KOPT-K1 (cell line): ENCODE data around the gene MEGF6.

Source experiments
- H3K27ac ChIP-seq: fragments of 200-600 bp; sonication (generic); 2 replicates; pipeline ENCODE4 v1.5.1; 2016; ENCODE audit warnings: antibody characterized with exemption, mild to moderate bottlenecking, low read depth, low read length; ENCODE audit not compliant: poor library complexity, severe bottlenecking
- H3K36me3 ChIP-seq: fragments of 200-600 bp; sonication (generic); 2 replicates; pipeline ENCODE4 v1.5.1; 2017; ENCODE audit warnings: antibody characterized with exemption, mild to moderate bottlenecking, low read length, moderate library complexity; ENCODE audit not compliant: insufficient read depth
- H3K9me3 ChIP-seq: fragments of 200-600 bp; sonication (generic); 2 replicates; pipeline ENCODE4 v1.5.1; 2017; ENCODE audit warnings: antibody characterized with exemption, low read length, mild to moderate bottlenecking; ENCODE audit not compliant: insufficient read depth, poor library complexity, severe bottlenecking

Gene MEGF6

DNA sequence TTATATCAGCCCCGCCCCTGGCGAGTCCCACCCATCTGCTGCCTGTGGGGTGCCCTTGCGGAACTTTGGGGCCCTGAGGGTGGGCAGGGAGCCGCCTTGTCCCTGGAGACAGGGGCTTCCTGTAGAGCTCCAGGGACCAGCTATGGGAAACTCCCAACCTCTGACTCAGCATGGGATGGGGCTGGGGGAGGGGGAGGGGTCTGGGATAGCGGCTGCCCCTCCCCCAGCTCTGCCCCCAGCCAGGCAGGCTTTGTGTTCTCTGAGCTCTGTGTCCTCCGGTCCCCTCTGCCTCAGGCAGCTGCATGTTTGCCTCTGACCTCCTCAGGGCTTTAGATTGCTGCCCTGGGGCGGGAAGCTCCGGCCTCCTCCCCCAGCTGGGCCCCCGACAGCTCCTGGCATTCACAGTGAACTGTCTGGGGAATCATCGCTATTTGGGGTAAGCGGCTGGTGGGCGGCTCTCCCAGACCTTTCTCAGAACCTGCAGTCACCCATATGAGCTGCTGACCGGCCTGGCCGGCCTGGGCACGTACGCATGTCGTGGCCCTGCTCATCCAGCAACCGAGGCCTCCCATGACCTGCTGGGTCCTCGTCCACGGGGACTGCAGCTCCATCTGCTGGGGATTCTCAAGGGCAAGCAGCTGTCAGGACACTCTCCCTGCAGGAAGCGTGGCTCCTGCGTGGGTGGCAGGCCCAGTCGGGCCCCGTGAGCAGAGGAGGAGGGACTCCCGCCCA is 139.8 kb downstream of the MEGF6 start:
- no peak overlapping the region for H3K27ac ChIP-seq
- H3K9me3 ChIP-seq, result no peaks in the 10 kb centered on the region
- no peaks in the 10 kb centered on the region for H3K36me3 ChIP-seq

DNA sequence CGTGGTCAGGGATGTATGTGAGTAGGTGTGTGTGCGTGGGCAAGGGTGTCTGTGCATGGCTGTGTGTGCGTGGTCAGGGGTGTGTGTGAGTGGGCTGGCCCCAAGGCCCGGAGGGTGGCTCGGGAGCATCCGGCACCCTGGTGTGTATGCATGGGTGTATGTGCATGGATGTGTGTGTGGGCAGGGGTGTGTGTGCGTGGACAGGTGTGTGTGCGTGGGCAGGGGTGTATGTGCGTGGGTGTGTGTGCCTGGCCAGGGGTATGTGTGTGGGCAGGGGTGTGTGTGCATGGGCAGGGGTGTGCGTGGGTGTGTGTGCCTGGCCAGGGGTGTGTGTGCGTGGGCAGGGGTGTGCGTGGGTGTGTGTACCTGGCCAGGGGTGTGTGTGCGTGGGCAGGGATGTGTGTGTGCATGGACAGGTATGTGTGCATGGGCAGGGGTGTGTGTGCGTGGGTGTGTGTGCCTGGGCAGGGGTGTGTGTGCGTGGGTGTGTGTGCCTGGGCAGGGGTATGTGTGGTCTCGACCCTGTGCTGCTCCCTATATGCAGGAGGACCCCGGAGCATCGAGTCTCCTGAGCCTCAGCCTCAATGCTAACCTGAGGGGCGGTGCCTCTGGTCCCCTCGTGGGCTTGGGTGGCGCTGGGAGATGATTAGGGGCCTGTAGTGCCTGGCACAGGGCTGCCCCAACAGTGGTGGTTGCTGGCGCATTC is 140.5 kb downstream of the MEGF6 start:
- Histone ChIP-seq H3K27ac (no peak overlapping the region), H3K9me3 (no peaks in the 10 kb centered on the region), H3K36me3 (no peaks in the 10 kb centered on the region)

DNA sequence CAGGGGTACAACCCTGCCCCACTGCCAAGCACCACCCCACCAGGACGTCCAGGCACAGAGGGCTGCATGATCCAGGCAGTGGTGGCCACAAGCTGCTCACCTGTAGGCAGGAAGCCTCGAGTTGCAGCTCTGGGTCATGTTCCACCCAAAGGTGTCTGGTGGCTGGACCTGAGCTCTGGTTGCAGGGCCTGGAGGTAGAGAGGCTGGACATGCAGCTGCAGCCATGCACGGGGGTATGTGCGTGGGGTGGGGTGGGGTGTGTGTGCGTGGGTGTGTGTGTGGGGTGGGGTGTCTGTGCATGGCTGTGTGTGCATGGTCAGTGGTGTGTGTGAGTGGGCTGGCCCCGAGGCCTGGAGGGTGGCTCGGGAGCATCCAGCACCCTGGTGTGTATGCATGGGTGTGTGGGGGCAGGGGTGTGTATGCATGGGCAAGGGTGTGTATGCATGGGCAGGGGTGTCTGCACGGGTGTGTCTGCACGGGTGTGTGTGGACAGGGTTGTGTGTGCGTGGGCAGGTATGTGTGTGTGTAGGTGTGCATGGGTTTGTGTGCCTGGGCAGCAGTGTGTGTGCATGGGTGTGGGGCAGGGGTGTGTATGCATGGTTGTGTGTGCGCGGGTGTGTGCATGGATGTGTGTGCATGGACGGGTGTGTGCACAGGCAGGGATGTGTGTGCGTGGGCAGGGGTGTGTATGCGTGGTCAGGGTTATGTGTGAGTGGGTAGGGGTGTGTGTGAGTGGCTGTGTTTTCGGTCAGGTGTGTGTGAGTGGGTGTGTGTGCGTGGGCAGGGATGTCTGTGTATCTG is 141.3 kb downstream of the MEGF6 start:
- H3K9me3 ChIP-seq, result no peaks in the 10 kb centered on the region
- no peak overlapping the region for H3K27ac ChIP-seq
- no peaks in the 10 kb centered on the region for H3K36me3 ChIP-seq

DNA sequence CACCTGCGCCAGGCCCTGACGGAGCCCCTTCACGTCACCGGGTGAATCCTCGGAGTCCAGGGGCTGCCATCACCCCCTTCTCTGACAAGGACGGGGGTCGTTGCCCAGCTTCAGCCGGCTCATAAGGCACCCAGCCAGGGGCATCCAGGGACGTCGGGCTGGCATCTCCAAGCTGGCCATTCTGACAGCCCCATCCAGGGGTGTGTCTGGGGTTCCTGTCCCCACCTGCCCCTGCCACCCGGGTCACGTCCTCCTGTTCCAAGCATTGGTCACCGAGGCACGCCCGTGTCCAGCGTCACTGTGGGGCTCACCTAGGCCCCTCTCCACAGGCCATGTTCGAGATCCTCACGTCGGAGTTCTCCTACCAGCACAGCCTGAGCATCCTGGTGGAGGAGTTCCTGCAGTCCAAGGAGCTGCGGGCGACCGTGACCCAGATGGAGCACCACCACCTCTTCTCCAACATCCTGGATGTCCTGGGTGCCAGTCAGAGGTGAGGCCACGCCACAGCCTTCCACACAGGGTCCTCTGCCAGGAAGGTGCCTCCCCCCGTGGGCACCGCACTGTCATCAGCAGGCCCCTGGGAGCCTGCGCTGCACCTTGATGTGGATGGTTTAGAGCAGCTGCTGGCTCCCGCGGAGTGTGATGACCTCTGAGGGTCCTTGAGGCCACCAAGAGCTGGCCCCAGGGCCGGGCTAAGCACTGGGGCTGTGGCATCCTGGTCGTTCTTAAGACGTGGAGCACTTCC is 142.0 kb downstream of the MEGF6 start:
- Histone ChIP-seq H3K27ac (no peak overlapping the region), H3K9me3 (no peaks in the 10 kb centered on the region), H3K36me3 (no peaks in the 10 kb centered on the region)

DNA sequence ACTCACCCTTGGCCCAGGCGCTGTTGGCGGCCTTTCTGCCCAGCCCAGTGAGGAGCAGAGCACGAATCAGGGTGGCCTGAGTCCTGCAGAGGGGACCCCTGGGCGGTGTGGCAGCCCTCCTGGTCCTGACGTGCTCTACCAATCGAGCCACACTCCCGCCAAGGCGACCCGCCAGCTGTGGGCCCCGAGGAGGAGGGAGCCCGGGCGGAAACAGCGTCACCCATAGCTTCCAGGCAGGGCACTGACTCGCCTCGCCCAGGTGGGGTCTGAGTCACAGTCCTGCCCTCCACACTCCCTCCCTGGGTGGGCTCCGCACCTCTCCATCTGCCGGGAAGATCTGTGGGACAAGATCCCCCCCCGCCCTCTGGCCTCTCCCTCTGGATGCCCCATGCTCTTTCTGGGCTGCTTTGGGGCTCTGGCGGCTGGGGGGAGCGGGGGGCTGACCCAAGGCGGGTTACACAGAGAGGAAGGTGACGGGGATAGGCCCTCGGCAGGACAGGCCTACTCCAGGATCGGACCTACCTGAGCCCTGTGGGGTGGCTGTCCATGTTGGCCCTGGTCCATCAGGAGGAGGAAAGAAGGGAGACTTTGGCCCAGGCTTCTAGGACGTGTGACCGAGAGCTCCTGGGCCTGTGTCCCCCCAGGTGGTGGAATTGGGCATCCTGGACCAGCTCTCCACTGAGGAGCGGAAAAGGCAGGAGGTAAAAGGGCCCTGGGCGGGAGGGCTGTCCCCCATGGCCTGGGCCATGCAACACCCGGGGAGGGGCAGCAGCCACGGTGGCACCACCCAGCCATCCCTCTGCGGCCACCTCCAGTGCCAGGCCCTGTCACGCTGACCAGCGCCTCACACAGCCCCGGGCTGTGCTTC is 142.8 kb downstream of the MEGF6 start:
- no peaks in the 10 kb centered on the region for H3K36me3 ChIP-seq
- no peak overlapping the region for H3K27ac ChIP-seq
- H3K9me3 ChIP-seq, result no peaks in the 10 kb centered on the region

DNA sequence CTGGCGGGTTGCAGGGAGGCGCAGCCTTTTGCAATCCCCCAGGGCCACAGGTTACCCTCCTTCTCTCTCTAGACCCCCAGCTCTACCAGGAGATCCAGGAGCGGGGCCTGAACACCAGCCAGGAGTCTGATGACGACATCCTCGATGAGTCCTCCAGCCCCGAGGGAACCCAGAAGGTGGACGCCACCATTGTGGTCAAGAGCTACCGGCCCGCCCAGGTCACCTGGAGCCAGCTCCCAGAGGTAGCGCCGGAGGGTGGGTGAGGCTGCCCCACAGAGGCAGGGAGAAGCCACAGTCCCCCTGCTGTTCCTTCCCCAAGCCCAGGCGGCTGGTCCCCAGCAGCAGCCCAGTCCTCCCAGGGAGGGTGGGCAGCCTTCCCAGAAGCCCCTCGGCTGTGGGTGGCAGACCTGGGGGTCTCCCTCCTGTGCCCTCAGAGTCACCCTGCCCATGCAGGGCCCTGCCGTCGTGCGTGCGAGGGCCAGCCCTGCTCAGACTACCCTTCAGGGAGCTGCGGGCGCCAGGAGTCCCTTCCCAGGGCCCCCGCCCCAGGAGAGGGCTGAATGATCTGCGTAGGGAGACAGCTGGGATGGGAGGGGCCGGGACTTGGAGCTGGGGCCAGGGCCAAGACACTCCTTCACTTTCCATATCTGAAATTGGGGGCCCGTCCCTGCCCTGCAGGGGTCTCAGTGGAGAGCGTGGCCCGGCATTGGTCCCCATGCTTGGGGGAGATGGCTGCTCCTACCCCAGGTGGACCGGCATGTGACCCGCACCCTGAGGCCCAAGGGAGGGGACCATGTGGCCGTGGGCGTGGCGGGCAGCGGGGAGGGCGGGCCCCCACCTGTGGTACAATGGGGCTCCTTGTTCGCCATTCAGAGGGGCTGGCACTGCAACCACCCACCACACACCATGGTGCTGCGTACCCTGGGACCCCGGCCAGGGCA is 143.9 kb downstream of the MEGF6 start:
- no peaks in the 10 kb centered on the region for H3K36me3 ChIP-seq
- H3K27ac ChIP-seq, result no peak overlapping the region
- no peaks in the 10 kb centered on the region for H3K9me3 ChIP-seq

DNA sequence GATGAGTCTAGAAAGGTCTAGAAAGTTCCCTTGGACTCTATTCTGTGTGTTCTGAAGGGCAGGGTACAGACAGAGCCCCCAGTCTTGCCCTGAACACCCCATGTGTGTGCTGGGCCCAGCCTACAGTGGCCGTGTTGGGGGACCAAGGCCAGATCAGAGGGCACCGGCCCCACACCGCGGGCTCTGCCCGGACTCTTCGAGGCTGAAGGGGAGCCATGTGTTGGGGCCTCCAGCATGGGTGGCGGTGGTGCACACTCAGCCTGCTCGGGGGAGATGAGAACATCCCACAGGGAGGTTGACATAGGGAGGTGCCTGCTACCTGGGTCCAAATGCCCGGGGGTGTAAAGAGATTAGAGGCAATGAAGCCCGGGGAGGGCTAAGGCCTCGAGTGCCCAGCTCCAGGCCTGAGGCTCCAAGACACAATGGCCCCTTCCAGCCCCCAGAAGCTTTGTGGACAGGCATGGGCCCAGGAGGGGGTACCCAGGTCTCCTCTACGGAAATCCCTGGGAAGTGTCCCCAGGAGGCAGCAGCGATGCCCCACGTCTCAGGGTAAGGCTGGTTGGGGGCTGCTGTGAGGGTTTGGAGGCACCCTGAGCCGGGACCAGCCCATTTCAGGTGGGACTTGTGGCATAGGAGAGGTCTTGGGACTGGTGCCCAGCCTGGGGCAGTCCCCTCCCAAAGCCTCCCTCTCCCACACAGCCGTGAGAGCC is 144.8 kb downstream of the MEGF6 start:
- Histone ChIP-seq H3K9me3 (no peaks in the 10 kb centered on the region), H3K36me3 (no peaks in the 10 kb centered on the region), H3K27ac (no peak overlapping the region)

DNA sequence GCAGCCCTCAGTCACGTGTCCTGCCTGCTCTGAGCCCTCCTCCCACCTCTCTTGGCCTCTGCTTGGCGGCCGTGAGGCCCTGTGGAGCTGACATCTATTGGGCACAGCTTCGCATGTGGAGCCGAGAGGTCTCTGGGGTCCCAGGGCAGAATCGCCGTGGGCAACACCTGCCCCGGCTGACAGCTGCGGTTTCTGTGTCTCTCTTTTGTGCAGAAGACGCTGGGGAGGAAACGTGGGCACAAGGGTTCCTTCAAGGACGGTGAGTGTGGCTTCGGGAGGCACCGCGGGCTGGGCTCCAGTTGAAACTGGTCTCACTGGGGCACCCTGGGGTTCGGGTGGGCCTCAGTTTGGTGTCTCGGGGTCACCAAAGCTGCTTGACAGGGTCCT is 145.4 kb downstream of the MEGF6 start:
- H3K36me3 ChIP-seq, result no peaks in the 10 kb centered on the region
- no peaks in the 10 kb centered on the region for H3K9me3 ChIP-seq
- no peak overlapping the region for H3K27ac ChIP-seq

DNA sequence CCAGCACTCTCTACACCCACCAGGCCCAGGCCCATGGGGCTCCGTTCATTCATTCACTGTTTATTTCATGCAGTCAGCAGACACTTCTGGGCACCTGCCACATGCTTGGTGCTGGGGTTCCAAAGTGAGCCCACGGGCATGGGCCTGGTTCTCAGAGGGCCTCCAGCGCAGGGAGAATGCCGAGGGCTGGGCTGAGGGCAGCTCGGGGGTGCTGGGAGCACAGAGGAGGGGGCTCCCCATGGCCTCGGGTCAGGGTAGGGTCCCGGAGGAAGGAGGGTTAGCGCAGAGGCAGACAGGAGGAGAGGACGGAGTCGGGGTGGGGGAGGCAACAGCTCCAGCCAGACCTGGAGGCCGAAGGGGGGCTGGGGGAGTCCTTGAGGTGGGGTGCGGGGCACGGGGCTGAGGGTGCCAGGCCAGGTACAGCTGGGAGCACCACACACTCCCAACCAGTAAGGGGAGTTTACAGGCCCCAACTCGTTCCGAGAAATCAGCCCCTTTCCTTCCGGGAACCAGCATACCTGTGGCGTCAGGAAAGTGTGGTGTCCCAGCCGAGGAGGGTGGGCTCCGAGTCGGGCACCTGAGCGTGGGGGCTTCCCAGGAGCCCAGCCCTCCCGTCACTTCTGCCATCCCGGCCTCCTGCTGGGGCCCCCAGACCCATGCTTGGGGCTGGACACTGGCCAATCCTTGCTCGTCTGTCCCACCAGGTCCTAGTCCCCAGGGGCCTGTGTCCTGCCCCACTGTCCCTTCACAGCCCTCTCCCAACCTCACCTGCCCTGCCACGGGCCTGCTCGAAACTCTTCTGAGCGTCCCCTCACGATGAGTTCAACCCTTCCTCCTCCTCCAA is 146.0 kb downstream of the MEGF6 start:
- H3K27ac ChIP-seq, result no peak overlapping the region
- H3K36me3 ChIP-seq, result no peaks in the 10 kb centered on the region
- no peaks in the 10 kb centered on the region for H3K9me3 ChIP-seq

DNA sequence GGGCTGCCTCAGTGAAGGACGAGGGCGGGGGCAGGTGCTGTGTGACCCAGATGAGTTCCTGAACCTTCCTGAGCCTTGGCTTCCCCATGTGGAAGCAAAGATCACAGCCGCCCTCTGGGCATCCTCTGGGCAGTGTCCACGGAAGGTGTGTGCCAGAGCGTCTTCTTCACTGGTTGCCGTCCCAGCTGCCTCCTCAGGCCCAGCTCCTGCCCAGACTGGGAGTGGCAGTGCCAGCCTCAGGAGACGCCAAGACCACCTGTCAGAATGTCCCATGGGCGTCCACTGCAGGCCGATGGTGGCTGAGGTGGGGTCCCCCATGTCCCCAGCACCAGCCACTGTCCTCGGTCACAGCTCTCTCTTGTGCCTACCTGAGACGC is 146.7 kb downstream of the MEGF6 start:
- Histone ChIP-seq H3K36me3 (no peaks in the 10 kb centered on the region), H3K9me3 (no peaks in the 10 kb centered on the region), H3K27ac (no peak overlapping the region)

DNA sequence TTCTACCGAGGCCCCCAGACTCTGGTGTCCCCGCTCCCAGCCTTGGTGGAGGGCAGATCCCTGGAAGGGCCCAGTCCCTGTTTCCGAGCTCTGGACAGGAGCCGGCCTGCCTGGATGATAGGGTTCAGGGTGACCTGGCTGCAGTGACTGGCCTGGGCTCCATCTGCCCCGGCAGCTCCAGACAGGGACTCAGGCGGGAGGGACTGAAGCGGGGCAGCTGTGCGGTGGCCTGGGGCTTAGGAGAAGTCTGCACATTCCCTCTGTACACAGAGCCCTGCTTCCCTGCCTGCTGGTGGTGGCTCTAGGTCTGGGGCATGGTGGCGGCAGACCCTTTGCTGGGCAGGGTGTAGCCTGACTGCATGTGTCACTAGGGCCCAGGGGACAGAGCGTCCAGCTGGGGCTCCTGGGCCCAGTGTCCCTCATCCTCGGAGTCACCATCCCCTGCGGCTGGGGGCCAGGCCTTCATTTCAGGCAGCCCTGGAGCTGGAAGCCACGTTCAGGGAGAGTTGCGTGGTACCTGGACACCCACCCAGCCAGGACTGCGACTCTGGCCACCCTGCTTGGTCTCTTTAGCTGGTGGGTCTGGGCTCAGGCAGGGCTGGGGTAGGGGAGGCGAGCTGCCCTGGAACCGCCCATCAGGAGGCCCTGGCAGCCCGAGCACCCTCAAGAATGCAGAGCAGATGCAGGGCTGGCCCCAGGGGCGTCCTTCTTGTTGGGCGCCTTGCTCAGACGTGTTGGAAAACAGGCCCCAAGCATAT is 147.2 kb downstream of the MEGF6 start:
- Histone ChIP-seq H3K36me3 (no peaks in the 10 kb centered on the region), H3K27ac (no peak overlapping the region), H3K9me3 (no peaks in the 10 kb centered on the region)

DNA sequence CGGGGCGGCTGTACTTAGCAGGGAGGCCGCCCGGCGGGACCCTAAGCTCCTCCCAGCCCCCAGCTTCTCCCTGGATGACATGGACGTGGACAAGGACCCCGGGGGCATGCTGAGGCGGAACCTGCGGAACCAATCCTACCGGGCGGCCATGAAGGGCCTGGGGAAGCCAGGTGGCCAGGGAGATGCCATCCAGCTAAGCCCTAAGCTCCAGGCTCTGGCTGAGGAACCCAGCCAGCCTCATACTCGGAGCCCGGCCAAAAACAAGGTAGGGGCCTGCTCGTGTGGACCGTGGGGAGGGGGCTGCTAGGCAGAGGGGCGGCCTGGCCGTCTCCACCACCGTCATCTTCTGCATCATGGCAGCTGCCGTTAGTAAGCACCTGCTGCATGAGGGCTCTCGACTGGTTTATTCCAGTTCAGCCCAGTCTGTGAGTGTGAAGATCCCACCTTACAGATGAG is 147.9 kb downstream of the MEGF6 start:
- Histone ChIP-seq H3K27ac (no peak overlapping the region), H3K9me3 (no peaks in the 10 kb centered on the region), H3K36me3 (no peaks in the 10 kb centered on the region)
